Skin of body (tissue), 2 donors: Measurements from ENCODE around the gene NDE1. TPM values are rescaled to one million over a fixed set of nuclear protein-coding genes. Genes with fewer than 3 reads are reported as not detected.
A peak's percentile ranks its signal among the peaks of the same experiment; 100 is the strongest.
"Not testable (repeated sequence)": the region's sequence is repeated elsewhere in the genome, so short reads cannot be mapped to it uniquely, and the experiment has no call there.

Experiments used
- DNase-seq: peaks from one replicate; lab custom pipeline; 2025; lab: John Stamatoyannopoulos, UW
- total RNA-seq: library from RNA; depleted of rRNA; stranded (reverse); fragments of >200 nt; gene quantifications from one replicate; pipeline ENCODE4 v1.2.3, GENCODE V29; 2014

The NDE1 gene
- total RNA-seq, 1 donor from 2014 or later, result 34.4 TPM

DNA sequence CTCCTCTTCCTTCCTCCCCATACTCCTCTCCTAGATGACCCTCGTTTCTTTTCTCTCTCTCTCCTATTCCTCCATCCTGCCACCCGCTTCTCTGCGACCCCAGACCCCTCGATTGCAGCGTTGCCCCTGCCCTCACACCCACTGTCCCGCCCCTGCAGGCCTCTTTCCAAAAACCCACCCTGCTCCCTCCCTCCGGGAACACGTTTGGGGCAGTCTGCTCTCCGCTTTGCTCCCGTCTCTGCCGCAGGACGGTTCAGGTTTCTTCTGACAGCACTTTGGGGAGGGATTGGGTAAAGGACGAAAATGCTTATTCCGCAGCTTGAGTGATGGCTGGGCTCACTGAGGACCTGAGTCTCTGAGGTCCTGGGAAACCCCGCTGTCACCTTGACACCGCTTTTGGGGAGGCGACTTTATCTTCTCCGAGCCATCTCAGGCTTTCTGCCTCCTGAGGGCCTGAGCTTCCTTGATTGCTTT lies 690 bp downstream of the NDE1 start:
- no peak for DNase-seq

DNA sequence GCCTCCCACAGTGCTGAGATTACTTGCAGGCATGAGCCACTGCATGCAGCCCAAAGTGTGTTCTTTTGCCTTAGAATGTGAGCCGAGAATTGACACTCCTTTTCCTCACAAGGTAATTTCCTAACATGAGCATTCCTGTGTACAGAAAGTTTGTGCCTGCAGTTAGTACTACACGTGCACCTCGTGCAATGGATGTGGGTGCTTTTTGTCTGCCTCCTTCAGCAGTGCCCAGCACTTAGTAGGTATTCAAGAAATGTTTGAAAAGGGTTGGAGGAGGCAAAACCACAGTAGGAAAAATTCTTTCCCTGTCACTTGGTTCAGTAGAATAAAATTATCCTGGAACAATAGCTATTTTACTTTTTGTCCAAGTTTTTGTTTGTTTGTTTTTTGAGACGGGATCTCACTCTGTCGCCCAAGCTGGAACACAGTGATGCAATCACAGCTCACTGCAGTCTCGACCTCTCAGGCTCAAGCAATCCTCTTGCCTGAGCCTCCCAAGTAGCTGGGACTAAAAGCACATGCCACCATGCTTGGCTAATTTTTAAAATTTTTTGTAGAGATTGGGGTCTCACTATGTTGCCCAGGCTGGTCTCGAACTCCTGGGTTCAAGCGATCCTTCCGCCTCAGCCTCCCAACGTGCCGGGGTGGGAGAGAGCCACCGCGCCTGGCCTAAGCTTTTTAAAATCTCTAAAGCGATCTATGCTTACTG lies 2.4 kb downstream of the NDE1 start:
- no peak for DNase-seq

DNA sequence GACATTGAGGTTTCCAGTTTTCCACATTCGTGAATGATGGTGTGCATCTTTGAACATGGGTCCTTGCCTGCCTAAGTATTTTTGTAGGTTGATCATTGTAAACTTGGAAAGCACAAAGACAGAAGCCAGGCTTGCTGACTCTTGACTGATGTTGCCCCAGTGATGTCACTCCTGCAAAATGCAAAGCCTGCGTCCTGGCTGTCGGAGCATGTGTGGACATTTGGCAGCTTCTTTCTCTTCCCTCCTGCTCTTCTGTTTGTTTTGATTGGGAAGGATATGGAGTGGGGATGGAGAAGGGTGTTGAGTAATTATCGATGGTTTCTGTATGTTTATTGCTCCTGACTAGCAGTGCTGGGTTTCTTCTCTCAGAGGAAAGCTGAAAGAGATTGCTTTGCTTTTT lies 3.2 kb downstream of the NDE1 start:
- peak; percentile 42 for DNase-seq

DNA sequence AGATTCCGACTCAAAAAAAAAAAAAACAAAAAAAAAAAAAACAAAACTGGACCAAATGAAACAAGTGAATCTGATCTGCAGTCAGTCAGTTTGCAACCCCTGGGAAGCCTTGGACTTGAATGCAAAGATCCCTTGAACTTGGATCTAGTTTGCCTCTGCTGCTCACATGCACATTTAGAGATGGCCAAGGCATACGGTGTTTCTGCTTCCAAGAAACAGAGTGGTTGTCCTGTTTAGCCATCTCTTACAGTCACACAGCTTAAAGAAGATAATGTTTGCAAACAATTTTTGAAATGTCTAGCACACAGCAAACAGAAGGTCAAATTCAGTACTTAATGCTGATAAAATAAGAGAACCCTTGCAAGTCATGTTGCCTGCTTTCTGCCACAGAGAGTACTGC lies 4.5 kb downstream of the NDE1 start:
- no peak for DNase-seq

DNA sequence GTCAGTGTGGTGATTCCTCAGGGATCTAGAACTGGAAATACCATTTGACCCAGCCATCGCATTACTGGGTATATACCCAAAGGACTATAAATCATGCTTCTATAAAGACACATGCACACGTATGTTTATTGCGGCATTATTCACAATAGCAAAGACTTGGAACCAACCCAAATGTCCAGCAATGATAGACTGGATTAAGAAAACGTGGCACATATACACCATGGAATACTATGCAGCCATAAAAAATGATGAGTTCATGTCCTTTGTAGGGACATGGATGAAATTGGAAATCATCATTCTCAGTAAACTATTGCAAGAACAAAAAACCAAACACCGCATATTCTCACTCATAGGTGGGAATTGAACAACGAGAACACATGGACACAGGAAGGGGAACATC lies 5.5 kb downstream of the NDE1 start:
- not testable (repeated sequence) for DNase-seq

DNA sequence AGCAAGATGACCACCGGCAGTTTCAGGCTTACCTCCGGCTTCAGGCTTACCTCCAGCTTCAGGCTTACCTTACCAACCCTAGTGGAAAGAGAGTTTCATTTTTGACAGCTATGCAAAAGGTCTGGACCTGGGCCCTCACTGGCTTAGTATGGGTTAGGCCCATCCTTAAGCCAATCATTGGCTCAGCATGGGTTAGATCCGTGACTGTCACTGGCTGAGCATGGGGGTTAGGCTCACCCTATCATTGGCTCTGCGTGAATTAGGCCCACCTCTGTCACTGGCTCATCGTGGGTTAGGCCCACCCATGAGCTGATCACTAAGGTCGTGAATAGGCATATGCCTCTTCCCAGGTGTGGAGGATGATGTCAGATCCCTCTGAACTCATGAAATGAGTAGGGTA lies 8.1 kb downstream of the NDE1 start:
- no peak for DNase-seq

DNA sequence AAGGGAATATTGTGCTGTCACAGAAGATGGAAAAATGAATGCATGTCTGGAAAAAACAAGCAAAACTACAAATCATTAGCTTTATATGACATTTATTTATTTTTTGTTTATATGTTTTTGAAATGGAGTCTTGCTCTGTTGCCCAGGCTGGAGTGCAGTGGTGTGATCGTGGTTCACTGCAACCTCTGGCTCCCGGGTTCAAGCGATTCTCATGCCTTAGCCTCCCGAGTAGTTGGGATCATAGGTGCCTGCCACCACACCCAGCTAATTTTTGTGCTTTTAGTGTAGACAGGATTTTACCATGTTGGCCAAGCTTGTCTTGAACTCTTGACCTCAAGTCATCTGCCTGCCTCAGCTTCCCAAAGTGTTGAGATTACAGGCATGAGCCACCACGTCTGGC lies 8.5 kb downstream of the NDE1 start:
- no peak for DNase-seq

DNA sequence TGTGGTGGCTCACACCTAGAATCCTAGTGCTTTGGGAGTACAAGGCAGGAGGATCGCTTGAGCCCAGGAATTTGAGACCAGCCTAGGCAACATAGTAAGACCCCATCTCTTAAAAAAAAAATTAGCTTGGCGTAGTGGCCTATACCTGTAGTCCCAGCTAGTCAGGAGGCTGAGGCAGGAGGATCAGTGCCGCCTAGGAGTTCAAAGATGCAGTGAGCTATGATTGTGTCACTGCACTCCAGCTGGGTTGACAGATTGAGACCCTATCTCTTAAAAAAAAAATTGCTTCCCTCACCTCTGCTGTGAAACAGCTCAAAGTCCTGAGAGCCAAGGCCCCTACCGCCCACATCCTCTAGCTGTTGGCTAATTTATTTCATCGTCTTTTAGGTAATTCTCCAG lies 10.2 kb downstream of the NDE1 start:
- DNase-seq, result no peak

DNA sequence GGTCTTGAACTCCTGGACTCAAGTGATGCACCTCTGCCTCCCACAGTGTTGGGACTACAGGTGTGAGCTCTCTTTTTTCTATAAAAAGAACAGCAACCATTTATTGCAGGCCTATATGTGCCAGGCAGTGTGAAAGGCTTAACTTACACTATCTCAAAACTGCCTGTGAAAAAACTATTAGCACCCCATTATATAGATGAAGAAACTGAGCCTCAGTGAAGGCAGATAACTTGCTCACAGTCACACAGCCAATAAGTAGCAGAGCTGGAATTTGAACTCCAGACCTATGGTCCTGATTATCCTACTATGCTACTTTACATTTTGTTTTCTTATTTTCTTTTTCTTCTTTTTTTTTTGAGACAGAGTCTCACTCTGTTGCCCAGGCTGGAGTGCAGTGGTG lies 15.1 kb downstream of the NDE1 start:
- no peak for DNase-seq

DNA sequence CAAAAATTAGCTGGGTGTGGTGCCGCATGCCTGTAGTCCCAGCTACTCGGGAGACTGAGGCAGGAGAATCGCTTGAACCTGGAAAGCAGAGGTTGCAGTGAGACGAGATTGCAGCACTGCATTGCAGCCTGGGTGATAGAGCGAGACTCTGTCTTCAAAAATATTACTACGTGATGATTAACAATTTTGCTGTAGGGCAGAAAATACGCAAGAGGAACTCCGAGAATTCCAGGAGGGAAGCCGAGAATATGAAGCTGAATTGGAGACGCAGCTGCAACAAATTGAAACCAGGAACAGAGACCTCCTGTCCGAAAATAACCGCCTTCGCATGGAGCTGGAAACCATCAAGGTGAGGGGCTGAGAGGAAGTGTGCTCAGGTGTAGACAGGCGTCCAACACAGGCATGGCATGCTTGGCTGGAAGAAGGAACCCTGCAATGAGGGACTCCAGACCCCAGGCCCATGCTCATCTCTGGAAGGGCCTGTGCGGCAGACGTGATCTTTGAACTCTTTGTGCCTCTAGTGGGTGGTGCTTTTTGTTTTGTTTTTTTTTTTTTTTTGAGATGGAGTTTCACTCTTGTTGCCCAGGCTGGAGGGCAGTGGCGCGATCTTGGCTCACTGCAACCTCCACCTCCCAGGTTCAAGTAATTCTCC lies 17.2 kb downstream of the NDE1 start:
- DNase-seq, result no peak

DNA sequence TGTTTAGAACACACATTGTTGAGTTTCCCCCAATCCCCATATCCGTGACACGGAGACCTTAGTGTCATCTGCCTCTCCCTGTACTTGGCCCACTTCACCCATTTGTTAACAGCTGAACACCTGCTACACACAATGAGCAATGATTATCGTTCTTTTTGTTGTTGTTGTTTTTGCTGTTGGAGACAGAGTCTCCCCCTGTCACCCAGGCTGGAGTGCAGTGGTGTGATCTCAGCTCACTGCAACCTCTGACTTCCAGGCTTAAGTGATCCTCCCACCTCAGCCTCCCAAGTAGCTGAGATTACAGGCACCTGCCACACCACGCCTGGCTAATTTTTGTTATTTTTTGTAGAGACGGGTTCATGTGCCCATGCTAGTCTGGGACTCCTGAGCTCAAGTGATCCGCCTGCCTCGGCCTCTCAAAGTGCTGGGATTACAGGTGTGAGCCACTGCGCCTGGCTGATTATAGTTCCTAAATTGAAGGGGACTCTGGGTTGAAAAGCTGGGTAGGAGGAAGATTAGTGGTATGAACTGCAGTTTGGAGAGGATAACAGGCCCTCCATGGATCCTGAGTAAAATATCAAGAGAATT lies 21.6 kb downstream of the NDE1 start:
- no peak for DNase-seq

DNA sequence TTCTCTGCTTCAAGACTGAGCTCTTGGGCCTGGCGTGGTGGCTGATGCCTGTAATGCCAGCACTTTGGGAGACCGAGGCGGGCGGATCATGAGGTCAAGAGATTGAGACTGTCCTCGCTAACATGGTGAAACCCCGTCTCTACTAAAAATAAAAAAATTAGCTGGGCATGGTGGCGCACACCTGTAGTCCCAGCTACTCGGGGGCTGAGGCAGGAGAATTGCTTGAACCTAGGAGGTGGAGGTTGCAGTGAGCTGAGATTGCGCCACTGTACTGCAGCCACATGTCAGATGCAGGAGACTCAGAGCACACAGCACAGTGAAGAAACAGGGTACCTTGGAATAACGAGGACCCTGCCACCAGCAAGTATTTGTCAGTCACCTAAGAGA lies 22.1 kb downstream of the NDE1 start:
- not testable (repeated sequence) for DNase-seq

DNA sequence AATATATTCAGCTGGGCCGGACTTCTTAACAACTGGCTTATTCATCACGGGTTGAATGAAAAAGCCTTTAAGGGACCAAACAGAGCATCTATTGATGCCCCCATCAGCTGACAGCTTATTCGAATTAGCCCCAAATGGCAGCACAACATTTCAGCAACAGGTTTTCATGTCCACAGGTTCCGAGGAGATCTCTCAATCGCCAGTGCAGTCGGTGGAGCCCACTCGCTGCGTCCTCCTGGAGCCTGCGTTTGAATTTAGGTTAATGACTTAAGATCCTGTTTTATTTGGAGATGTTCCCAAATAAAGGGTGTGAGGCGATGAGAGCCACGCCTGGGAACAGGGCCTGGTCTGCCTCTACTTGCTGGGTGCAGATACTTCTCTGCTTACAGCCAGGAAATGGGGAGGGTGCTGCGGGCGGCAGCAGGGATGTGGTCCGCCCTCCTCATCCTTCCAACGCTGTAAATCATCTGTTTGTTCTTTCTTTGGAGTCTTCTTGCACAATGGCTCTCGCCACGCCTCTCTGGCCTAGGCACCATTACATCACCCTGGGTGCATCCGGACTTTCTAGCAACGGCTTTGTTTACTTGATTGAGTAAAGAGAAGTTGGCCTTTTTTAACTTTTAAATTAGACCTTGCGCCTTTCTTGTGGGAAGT lies 22.6 kb downstream of the NDE1 start:
- DNase-seq, result peak; percentile 98

DNA sequence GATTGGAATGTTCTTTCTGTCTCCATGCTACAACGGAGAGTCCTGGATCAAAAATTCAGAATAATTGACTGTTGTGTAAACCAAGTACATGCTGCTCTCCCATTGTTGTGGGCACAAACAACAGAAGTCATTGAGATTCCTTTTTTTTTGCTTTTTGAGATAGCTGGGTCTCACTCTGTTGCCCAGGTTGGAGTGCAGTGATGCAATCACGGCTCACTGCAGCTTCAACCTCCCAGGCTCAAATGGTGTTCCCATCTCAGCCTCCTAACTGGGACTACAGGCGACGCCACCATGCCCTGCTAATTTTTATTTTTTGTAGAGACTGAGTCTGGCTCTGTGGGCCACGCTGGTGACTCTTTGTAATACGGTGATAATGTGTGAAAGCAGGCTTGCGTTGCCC lies 24.5 kb downstream of the NDE1 start:
- DNase-seq, result no peak

DNA sequence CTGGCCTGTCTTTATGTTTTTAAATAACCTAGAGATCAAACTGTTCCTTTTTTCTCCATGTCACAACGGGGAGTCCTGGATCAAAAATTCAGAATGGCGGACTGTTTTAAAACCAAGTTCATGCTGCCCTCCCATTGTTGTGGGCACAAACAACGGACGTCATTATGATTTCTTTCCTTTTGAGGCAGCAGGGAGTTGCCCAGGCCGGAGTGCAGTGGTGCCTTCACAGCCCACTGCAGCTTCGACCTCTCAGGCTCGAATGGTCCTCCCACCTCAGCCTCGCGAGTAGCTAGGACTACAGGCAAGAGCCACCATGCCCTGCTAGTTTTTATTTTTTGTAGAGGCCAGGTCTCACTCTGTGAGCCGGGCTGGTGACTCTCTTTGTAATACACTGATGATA lies 26.5 kb downstream of the NDE1 start:
- DNase-seq, result no peak

DNA sequence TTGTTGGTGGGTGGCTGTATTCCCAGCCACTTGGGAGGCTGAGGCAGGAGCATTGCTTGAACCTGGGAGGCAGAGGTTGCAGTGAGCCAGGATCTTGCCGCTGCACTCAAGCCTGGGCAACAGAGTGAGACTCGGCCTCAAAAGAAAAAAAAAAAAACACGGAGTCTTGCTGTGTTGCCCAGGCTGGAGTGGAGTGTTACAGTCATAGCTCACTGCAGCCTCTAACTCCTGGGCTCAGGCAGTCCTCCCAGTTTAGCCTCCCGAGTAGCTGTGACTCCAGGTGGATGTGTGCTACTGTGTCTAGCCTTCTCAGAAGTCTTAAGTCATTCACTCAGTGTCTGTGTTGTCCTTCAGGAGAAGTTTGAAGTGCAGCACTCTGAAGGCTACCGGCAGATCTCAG lies 27.4 kb downstream of the NDE1 start:
- no peak for DNase-seq

DNA sequence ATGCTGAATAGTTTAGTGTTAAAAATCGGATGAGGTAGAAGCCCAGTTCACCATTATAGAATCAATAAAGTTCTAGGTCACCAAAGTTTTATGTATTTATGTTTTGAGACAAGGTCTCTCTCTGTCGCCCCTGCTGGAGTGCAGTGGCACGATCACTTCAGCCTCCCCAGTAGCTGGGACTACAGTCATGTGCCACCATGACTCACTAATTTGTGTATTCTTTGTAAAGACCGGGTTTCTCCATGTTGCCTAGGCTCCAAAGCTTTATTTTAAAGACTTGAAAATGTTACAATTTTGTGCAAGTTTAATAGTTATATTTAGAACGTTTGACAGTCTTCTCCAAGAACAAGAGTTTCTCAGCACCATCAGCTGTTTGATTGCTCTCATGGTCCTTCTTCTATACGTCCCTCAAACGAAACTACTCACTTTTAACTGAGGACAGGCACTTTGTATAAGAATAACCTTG lies 32.1 kb downstream of the NDE1 start:
- no peak for DNase-seq

DNA sequence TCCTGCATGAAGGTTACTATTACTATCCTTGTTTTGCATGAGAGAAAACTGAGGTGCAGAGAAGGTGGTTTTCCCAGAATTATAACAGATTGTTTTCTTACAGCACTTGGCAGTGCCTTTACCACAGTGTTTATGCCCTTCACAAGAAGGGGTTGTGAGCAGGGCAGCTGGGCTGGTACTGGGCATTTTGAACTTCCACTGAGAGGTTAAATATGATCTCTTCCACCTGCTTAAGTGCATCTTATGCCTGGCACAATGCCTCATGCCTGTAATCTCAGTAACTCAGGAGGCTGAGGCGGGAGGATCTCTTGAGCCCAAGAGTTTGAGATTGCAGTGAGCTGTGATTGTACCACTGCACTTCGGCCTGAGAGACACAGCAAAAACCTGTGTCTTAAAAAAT lies 36.2 kb downstream of the NDE1 start:
- no peak for DNase-seq

DNA sequence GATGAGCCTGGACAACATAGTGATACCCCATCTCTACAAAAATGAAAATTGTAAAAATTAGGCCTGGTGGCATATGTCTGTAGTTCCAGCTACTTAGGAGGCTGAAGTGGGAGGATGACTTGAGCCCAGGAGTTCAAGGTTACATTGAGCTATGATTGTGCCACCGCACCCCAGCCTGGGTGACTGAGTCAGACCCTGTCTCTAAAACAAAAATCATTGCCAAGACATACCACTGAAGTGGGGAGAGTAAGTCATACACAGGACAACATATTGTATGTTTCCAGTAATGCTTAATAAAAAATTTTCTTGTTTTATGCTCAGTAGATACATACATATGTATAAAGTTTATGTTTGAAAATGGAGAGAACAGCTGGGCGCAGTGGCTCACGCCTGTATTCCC lies 39.2 kb downstream of the NDE1 start:
- no peak for DNase-seq

DNA sequence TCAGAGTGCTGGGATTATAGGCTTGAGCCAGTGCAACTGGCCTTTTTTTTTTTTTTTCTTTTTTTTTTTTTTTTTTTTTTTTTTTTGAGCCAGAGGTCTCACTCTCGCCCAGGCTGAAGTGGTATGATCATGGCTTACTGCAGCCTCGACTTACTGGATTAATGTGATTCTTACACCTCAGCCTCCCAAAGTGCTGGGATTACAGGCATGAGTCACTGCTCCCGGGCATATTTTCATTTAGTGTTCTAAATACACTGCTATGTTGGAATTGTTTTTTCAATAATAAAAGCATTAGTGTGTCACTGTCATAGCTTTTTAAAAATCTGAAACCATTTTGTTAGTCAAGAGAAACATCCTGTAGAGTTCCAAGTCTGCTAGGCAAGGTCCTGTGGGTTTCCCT lies 40.3 kb downstream of the NDE1 start:
- DNase-seq, result no peak

DNA sequence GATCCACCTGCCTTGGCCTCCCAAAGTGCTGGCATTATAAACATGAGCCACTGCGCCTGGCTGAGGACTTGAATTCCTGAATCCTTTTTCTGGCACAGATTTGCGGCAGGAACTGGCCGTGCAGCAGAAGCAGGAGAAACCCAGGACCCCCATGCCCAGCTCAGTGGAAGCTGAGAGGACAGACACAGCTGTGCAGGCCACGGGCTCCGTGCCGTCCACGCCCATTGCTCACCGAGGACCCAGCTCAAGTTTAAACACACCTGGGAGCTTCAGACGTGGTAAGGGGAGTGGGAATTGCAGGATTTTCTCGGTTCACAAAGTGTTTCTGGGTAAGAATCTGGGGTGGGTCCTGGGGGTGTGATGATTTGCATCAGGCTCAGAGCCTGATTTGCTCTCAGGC lies 41.0 kb downstream of the NDE1 start:
- DNase-seq, result no peak

DNA sequence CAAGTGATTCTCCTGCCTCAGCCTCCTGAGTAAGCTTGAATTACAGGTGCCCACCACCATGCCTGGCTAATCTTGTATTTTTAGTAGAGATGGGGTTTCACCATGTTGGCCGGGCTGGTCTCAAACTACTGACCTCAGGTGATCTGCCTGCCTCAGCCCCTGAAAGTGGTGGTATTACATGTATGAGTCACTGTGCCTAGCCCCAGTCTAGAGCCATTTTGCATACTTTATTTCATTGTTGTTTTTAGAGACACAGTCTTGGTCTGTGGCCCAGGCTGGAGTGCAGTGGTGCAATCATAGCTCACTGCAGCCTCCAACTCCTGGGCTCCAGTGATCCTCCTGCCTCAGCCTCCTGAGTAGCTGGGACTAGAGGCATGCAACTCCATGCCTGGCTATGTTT lies 42.5 kb downstream of the NDE1 start:
- DNase-seq, result not testable (repeated sequence)
